OCI-LY3 (cell line): ENCODE measurements around the gene SLC26A8.

Source experiments
- H2AFZ ChIP-seq: fragments of 200-600, 300-600 bp; shearing (Covaris generic); 2 replicates; pipeline ENCODE4 v1.6.0; 2014; ENCODE audit warnings: antibody characterized with exemption, low read depth, low read length
- H3K27ac ChIP-seq: fragments of 200-600, 300-600 bp; sonication (generic); 2 replicates; pipeline ENCODE4 v1.5.1; 2014; ENCODE audit warnings: mild to moderate bottlenecking, low read length, moderate library complexity, mixed read lengths
- H3K27me3 ChIP-seq: fragments of 200-600, 300-600 bp; sonication (generic); 2 replicates; pipeline ENCODE4 v1.6.1; 2014; ENCODE audit warnings: low read depth, low read length, mixed read lengths
- H3K36me3 ChIP-seq: fragments of 200-600, 300-600 bp; sonication (generic); replicated peaks from 2 replicates; pipeline ENCODE3; 2014; ENCODE audit warnings: low read depth, low read length, mixed read lengths
- H3K4me1 ChIP-seq: fragments of 300-600, 200-600 bp; sonication (generic); 2 replicates; pipeline ENCODE4 v1.6.1; 2014; ENCODE audit warnings: low read length, mixed read lengths
- H3K4me2 ChIP-seq: fragments of 200-600, 300-600 bp; sonication (generic); 2 replicates; pipeline ENCODE4 v1.6.1; 2014; ENCODE audit warnings: low read length, mixed read lengths
- H3K4me3 ChIP-seq: fragments of 300-600, 200-600 bp; sonication (generic); 2 replicates; pipeline ENCODE4 v1.5.1; 2014; ENCODE audit warnings: antibody characterized with exemption, mild to moderate bottlenecking, low read length, moderate library complexity
- H3K79me2 ChIP-seq: fragments of 300-600, 200-600 bp; shearing (Covaris generic); 2 replicates; pipeline ENCODE4 v1.6.1; 2014; ENCODE audit warnings: mild to moderate bottlenecking, low read length, mixed read lengths
- H3K9ac ChIP-seq: fragments of 300-600, 200-600 bp; shearing (Covaris generic); 2 replicates; pipeline ENCODE4 v1.6.0; 2014; ENCODE audit warnings: mild to moderate bottlenecking, low read length, moderate library complexity
- H3K9me3 ChIP-seq: fragments of 200-600, 300-600 bp; shearing (Covaris generic); 2 replicates; pipeline ENCODE4 v1.6.1; 2014; ENCODE audit warnings: low read length, mixed read lengths; ENCODE audit not compliant: insufficient read depth
- H4K20me1 ChIP-seq: fragments of 200-600, 300-600 bp; sonication (generic); 2 replicates; pipeline ENCODE4 v1.6.1; 2016; ENCODE audit warnings: low read length, mixed read lengths; ENCODE audit not compliant: insufficient read depth
- CTCF ChIP-seq: fragments of 200-600, 300-600 bp; sonication (generic); IDR thresholded peaks from 2 replicates; pipeline ENCODE4 v1.5.1; 2014; ENCODE audit warnings: antibody characterized with exemption, low read length, low read depth
- EZH2phosphoT487 ChIP-seq: fragments of 200-600 bp; shearing (Covaris generic); IDR thresholded peaks from 2 replicates; pipeline ENCODE4 v1.6.1; 2018; ENCODE audit warnings: antibody characterized with exemption, mixed run types, low read depth

The SLC26A8 gene

GRCh38 chr6:36027501-36028087, 3.2 kb upstream of the SLC26A8 start, which contains the start of gene MAPK14:
TSS of gene MAPK14 (plus strand) at chr6:36027808. CDS start at chr6:36028158, 350 bp downstream.
- no peaks in the 10 kb centered on the region for H3K27me3 ChIP-seq
- peak; percentile 90 for TF ChIP-seq CTCF
- no peak for TF ChIP-seq EZH2phosphoT487
- H3K79me2 ChIP-seq: peaks cover 50% of the 10 kb centered on the region
- peak within 1 kb of the TSS; percentile 85 for H2AFZ ChIP-seq
- H4K20me1 ChIP-seq: peaks cover 16% of the 10 kb centered on the region
- H3K9me3 ChIP-seq: no peaks in the 10 kb centered on the region
- peak within 1 kb of the TSS; percentile 33 for H3K27ac ChIP-seq
- H3K9ac ChIP-seq: peak within 1 kb of the TSS; percentile 82
- H3K4me3 ChIP-seq: peak within 1 kb of the TSS; percentile 88
- peak within 1 kb of the TSS; percentile 78 for H3K4me2 ChIP-seq
- H3K4me1 ChIP-seq: peaks cover 8% of the 10 kb centered on the region
- H3K36me3 ChIP-seq: no peaks in the 10 kb centered on the region

GRCh38 chr6:36025932-36026327, 1.5 kb upstream of the SLC26A8 start:
- no peak overlapping the region for H2AFZ ChIP-seq
- H3K4me1 ChIP-seq: peaks cover 8% of the 10 kb centered on the region
- no peaks in the 10 kb centered on the region for H3K27me3 ChIP-seq
- no peaks in the 10 kb centered on the region for H3K36me3 ChIP-seq
- H3K4me2 ChIP-seq: no peak overlapping the region
- H3K9me3 ChIP-seq: no peaks in the 10 kb centered on the region
- no peak overlapping the region for H3K4me3 ChIP-seq
- no peak overlapping the region for H3K27ac ChIP-seq
- H3K79me2 ChIP-seq: peaks cover 34% of the 10 kb centered on the region
- no peak for TF ChIP-seq CTCF
- TF ChIP-seq EZH2phosphoT487: no peak
- H4K20me1 ChIP-seq: peaks cover 12% of the 10 kb centered on the region
- H3K9ac ChIP-seq: no peak overlapping the region

- Histone ChIP-seq H2AFZ (no peak overlapping the region), H3K4me2 (no peak overlapping the region), H3K4me1 (peaks cover 8% of the 10 kb centered on the region), H3K4me3 (no peak overlapping the region), H3K27me3 (no peaks in the 10 kb centered on the region), H4K20me1 (peaks cover 12% of the 10 kb centered on the region), H3K9me3 (no peaks in the 10 kb centered on the region), H3K79me2 (peaks cover 28% of the 10 kb centered on the region), H3K9ac (no peak overlapping the region), H3K27ac (no peak overlapping the region), H3K36me3 (no peaks in the 10 kb centered on the region)
- TF ChIP-seq CTCF (no peak), EZH2phosphoT487 (no peak)
Observed at GRCh38 chr6:36025260-36025931, 955 bp upstream of the SLC26A8 start.

- Histone ChIP-seq H4K20me1 (no peaks in the 10 kb centered on the region), H2AFZ (no peak overlapping the region), H3K4me3 (no peak overlapping the region), H3K9ac (no peak overlapping the region), H3K4me1 (no peaks in the 10 kb centered on the region), H3K79me2 (no peaks in the 10 kb centered on the region), H3K36me3 (no peaks in the 10 kb centered on the region), H3K27ac (no peak overlapping the region), H3K27me3 (peaks cover 9% of the 10 kb centered on the region; the same call in 1 of the 2 replicates), H3K4me2 (no peak overlapping the region), H3K9me3 (no peaks in the 10 kb centered on the region)
- TF ChIP-seq EZH2phosphoT487 (no peak), CTCF (no peak)
Observed at GRCh38 chr6:36020154-36020553, 4.3 kb downstream of the SLC26A8 start.
